ENCODE measurements around the gene C1orf35. TPM values are rescaled to one million over a fixed set of nuclear protein-coding genes. Genes with fewer than 3 reads are reported as not detected.

C1orf35 gene
- total and polyA plus RNA-seq, 4 donors, result 4.0 to 7.5 (median 6.4) TPM

DNA sequence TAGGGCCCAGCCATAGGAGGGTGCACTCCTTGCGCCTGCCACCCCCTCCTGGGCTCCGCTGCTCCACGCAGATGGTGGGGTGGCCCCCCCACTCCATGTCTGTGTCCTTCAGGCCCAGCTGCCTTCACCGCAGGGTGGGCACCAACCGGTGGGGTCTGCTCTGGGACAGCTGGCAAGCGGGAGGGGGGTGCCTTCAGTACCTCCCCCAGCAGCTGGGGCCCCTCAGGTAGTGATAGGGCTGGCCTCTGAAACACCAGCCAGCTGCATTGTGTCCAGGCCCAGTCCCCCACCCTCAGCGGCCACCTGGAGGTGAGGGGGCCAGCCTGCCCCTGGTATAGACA lies 47.0 kb upstream of the C1orf35 start:
- DNase-seq (ENCODE audit: low spot score), result no peak
- H3K4me1 ChIP-seq (ENCODE audit: control insufficient read depth in 4 of 4, insufficient read depth in 4 of 4, low read length in 3 of 4), result peaks cover 0 to 2% (median 0%) of the 10 kb centered on the region in 4 donors
- no peaks in the 10 kb centered on the region for H3K9me3 ChIP-seq (ENCODE audit: control insufficient read depth in 4 of 4, low read length in 3 of 4)
- no peak overlapping the region for H3K9ac ChIP-seq (ENCODE audit: low read depth in 1 of 2, low read length in 2 of 2)
- H3K27me3 ChIP-seq (ENCODE audit: control insufficient read depth in 4 of 4, insufficient read depth in 4 of 4, low read length in 3 of 4), result no peaks in the 10 kb centered on the region
- no peak for TF ChIP-seq HNF4A (conservative IDR thresholded peaks at IDR 0.05)
- TF ChIP-seq, protein P1, sequence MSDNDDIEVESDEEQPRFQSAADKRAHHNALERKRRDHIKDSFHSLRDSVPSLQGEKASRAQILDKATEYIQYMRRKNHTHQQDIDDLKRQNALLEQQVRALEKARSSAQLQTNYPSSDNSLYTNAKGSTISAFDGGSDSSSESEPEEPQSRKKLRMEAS (IDR thresholded peaks at IDR 0.05), result no peak
- TF ChIP-seq FOXA1 (IDR thresholded peaks at IDR 0.05), result no peak
- TF ChIP-seq JUND (IDR thresholded peaks at IDR 0.05), result no peak
- no peak for TF ChIP-seq SP1 (IDR thresholded peaks at IDR 0.05)
- TF ChIP-seq RAD21 (IDR thresholded peaks at IDR 0.05), result no peak
- TF ChIP-seq HNF4G (IDR thresholded peaks at IDR 0.05), result no peak
- TF ChIP-seq, protein P2, sequence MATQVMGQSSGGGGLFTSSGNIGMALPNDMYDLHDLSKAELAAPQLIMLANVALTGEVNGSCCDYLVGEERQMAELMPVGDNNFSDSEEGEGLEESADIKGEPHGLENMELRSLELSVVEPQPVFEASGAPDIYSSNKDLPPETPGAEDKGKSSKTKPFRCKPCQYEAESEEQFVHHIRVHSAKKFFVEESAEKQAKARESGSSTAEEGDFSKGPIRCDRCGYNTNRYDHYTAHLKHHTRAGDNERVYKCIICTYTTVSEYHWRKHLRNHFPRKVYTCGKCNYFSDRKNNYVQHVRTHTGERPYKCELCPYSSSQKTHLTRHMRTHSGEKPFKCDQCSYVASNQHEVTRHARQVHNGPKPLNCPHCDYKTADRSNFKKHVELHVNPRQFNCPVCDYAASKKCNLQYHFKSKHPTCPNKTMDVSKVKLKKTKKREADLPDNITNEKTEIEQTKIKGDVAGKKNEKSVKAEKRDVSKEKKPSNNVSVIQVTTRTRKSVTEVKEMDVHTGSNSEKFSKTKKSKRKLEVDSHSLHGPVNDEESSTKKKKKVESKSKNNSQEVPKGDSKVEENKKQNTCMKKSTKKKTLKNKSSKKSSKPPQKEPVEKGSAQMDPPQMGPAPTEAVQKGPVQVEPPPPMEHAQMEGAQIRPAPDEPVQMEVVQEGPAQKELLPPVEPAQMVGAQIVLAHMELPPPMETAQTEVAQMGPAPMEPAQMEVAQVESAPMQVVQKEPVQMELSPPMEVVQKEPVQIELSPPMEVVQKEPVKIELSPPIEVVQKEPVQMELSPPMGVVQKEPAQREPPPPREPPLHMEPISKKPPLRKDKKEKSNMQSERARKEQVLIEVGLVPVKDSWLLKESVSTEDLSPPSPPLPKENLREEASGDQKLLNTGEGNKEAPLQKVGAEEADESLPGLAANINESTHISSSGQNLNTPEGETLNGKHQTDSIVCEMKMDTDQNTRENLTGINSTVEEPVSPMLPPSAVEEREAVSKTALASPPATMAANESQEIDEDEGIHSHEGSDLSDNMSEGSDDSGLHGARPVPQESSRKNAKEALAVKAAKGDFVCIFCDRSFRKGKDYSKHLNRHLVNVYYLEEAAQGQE (IDR thresholded peaks at IDR 0.05), result no peak
- no peak for TF ChIP-seq RXRA (IDR thresholded peaks at IDR 0.05)
- no peak for TF ChIP-seq YY1 (IDR thresholded peaks at IDR 0.05)
- no peak for TF ChIP-seq TAF1 (conservative IDR thresholded peaks at IDR 0.05)
- no peak for TF ChIP-seq NR2F2 (IDR thresholded peaks at IDR 0.05)
- TF ChIP-seq, protein P3, sequence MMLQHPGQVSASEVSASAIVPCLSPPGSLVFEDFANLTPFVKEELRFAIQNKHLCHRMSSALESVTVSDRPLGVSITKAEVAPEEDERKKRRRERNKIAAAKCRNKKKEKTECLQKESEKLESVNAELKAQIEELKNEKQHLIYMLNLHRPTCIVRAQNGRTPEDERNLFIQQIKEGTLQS (IDR thresholded peaks at IDR 0.05), result no peak
- TF ChIP-seq FOXA2 (IDR thresholded peaks at IDR 0.05), result no peak
- TF ChIP-seq GABPA (IDR thresholded peaks at IDR 0.05 in 1 of 2, conservative IDR thresholded peaks at IDR 0.05 in 1 of 2), result no peak
- whole genome bisulfite sequencing, result 89% methylated on average over 7 of the region's 7 CpGs
- peaks cover 0 to 24% (median 10%) of the 10 kb centered on the region in 4 donors for H3K36me3 ChIP-seq (ENCODE audit: control insufficient read depth in 4 of 4, insufficient read depth in 3 of 4, low read depth in 1 of 4, low read length in 3 of 4)
- H3K4me3 ChIP-seq (ENCODE audit: low read depth in 1 of 3, low read length in 3 of 3), result no peak overlapping the region
- H3K27ac ChIP-seq (ENCODE audit: low read depth in 1 of 2, low read length in 2 of 2), result peak overlapping the region; percentile 31 to 64

DNA sequence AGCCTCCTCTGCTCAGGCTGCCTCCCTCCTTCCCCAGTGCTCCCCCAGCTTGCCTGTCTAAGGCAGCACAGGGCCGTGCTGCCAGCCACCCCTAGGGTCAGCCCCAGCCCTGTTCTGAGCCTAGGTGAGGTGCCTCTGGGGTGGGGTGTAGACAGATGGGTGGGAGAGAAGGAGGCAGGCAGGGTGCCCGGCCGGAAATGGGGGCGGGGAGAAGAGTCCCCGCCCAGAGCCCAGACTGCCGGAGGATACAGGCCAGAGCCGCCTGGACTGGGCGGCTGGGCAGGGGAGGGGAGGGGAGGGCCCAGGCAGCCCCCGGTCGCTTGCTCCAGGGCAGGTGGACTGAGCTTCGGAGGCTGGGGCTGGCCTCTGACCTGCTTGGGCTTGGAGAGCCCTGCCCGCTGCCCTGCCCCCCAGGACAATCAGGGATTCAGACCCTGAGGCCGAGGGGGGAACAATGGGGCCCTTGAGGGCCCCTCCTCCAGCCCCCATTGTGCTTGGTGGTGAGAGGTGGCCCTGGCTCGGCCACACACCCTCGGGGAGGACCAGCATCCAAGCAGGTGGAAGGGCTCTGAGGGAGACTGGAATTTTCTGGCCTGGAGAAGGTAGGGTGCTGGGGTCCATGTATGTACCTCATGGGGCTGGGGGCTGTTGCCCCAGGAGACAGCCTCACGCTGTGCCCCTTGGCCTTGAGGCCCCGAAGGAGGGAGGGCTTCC lies 46.4 kb upstream of the C1orf35 start, which contains the start of gene GJC2:
Gene GJC2, plus strand, starts transcription at position 525 of the 714 bp plus-strand sequence. CDS start 7,829 bp downstream, outside the sequence.
- peak within 1 kb of the TSS; percentile 34 to 64 for H3K27ac ChIP-seq (ENCODE audit: low read depth in 1 of 2, low read length in 2 of 2)
- WGBS, result 76% methylated on average over 17 of the region's 17 CpGs
- peaks cover 0 to 2% (median 0%) of the 10 kb centered on the region in 4 donors for H3K4me1 ChIP-seq (ENCODE audit: control insufficient read depth in 4 of 4, insufficient read depth in 4 of 4, low read length in 3 of 4)
- no peak within 1 kb of the TSS for H3K4me3 ChIP-seq (ENCODE audit: low read depth in 1 of 3, low read length in 3 of 3)
- no peak for TF ChIP-seq EGR1 (IDR thresholded peaks at IDR 0.05; ENCODE audit: low read depth in 2 of 2)
- no peak for TF ChIP-seq TAF1 (conservative IDR thresholded peaks at IDR 0.05)
- no peak for TF ChIP-seq YY1 (IDR thresholded peaks at IDR 0.05)
- TF ChIP-seq FOXA1 (IDR thresholded peaks at IDR 0.05), result no peak
- TF ChIP-seq JUND (IDR thresholded peaks at IDR 0.05), result no peak
- no peak for TF ChIP-seq HNF4A (conservative IDR thresholded peaks at IDR 0.05)
- TF ChIP-seq NR2F2 (IDR thresholded peaks at IDR 0.05), result no peak
- no peak for TF ChIP-seq GABPA (IDR thresholded peaks at IDR 0.05 in 1 of 2, conservative IDR thresholded peaks at IDR 0.05 in 1 of 2)
- DNase-seq (ENCODE audit: low spot score), result no peak
- peaks cover 0 to 24% (median 10%) of the 10 kb centered on the region in 4 donors for H3K36me3 ChIP-seq (ENCODE audit: control insufficient read depth in 4 of 4, insufficient read depth in 3 of 4, low read depth in 1 of 4, low read length in 3 of 4)
- H3K27me3 ChIP-seq (ENCODE audit: control insufficient read depth in 4 of 4, insufficient read depth in 4 of 4, low read length in 3 of 4), result no peaks in the 10 kb centered on the region
- H3K9ac ChIP-seq (ENCODE audit: low read depth in 1 of 2, low read length in 2 of 2), result no peak within 1 kb of the TSS
- H3K9me3 ChIP-seq (ENCODE audit: control insufficient read depth in 4 of 4, low read length in 3 of 4), result no peaks in the 10 kb centered on the region

All from liver (tissue), 9 donors.